ENCODE measurements around the gene KRTAP9-6. TPM values are rescaled to one million over a fixed set of nuclear protein-coding genes. Genes with fewer than 3 reads are reported as not detected.

Gene KRTAP9-6
- polyA plus RNA-seq, 1 of the 3 experiments (the other 2 are of a cell fraction), result not detected

DNA sequence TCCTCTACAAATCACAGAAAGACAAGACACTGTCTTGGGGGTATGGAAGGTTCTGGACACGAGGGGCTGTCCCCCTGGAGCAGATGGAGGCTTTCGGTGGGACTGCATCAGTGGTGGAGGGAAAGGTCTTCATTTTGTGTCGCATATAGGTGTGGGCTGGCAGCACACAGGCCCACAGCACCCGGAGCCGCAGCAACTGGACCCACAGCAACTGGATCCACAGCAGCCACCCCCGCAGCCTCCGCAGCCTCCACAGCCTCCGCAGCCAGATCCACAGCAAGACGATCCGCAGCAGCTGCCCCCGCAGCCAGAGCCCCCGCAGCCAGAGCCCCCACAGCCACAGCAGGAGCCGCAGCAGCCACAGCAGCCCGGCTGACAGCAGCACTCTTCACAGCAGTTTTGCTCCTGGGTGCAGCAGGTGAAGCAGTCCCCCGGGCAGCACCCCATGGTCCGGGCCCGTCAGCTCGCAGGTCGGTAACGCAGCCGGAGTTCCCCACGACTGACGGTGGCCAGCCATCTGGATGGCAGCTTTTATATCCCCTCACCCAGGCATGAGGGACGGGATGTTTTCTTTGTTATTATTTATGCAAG lies 50.1 kb downstream of the KRTAP9-6 start, which contains the start of gene KRTAP17-1:
Gene KRTAP17-1 (minus strand): TSS at position 507 of the 591 bp plus-strand sequence. CDS start 60 bp downstream, at position 447.
- WGBS (ENCODE audit: low lambda C conversion rate), result 23% methylated on average over 18 of the region's 24 CpGs

More for the DNA sequence above, 50.1 kb downstream of the KRTAP9-6 start, which contains the start of gene KRTAP17-1:
- no peak within 1 kb of the TSS for H3K27ac ChIP-seq (ENCODE audit: low read depth in 2 of 2, low read length in 1 of 2)
- no peaks in the 10 kb centered on the region for H3F3A ChIP-seq (replicated peaks; ENCODE audit: insufficient read depth)
- H2AFZ ChIP-seq (ENCODE audit: low read depth), result no peak within 1 kb of the TSS
- POLR2A ChIA-PET, result no interaction called here
- no peak for DNase-seq
- no peaks in the 10 kb centered on the region for H4K20me1 ChIP-seq (ENCODE audit: insufficient read depth)
- peaks cover 0 to 9% of the 10 kb centered on the region in 2 experiments for H3K36me3 ChIP-seq (replicated peaks in 1 of 2; ENCODE audit: control insufficient read depth in 1 of 2, insufficient read depth in 2 of 2, low read length in 1 of 2)
- H3K4me2 ChIP-seq, result no peak within 1 kb of the TSS
- no peak for TF ChIP-seq JUND (IDR thresholded peaks at IDR 0.05)
- TF ChIP-seq RFX5 (IDR thresholded peaks at IDR 0.05; ENCODE audit: low read length), result no peak
- TF ChIP-seq TEAD4 (IDR thresholded peaks at IDR 0.05; ENCODE audit: borderline replicate concordance, insufficient read depth), result no peak
- no peak for TF ChIP-seq RXRA (IDR thresholded peaks at IDR 0.05; ENCODE audit: borderline replicate concordance, low read depth)
- TF ChIP-seq EZH2phosphoT487 (IDR thresholded peaks at IDR 0.05; ENCODE audit: borderline replicate concordance, low read depth), result no peak
- TF ChIP-seq, protein P1, sequence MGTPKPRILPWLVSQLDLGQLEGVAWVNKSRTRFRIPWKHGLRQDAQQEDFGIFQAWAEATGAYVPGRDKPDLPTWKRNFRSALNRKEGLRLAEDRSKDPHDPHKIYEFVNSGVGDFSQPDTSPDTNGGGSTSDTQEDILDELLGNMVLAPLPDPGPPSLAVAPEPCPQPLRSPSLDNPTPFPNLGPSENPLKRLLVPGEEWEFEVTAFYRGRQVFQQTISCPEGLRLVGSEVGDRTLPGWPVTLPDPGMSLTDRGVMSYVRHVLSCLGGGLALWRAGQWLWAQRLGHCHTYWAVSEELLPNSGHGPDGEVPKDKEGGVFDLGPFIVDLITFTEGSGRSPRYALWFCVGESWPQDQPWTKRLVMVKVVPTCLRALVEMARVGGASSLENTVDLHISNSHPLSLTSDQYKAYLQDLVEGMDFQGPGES (IDR thresholded peaks at IDR 0.05; ENCODE audit: low read depth, low read length), result no peak
- TF ChIP-seq YY1 (IDR thresholded peaks at IDR 0.05; ENCODE audit: low read depth), result no peak
- TF ChIP-seq, protein P2, sequence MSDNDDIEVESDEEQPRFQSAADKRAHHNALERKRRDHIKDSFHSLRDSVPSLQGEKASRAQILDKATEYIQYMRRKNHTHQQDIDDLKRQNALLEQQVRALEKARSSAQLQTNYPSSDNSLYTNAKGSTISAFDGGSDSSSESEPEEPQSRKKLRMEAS (IDR thresholded peaks at IDR 0.05; ENCODE audit: low read depth), result no peak
- no peak for TF ChIP-seq GABPA (IDR thresholded peaks at IDR 0.05; ENCODE audit: low read depth)
- TF ChIP-seq, protein P3, sequence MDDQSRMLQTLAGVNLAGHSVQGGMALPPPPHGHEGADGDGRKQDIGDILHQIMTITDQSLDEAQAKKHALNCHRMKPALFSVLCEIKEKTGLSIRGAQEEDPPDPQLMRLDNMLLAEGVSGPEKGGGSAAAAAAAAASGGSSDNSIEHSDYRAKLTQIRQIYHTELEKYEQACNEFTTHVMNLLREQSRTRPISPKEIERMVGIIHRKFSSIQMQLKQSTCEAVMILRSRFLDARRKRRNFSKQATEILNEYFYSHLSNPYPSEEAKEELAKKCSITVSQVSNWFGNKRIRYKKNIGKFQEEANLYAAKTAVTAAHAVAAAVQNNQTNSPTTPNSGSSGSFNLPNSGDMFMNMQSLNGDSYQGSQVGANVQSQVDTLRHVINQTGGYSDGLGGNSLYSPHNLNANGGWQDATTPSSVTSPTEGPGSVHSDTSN (IDR thresholded peaks at IDR 0.05), result no peak
- H3K4me3 ChIP-seq (ENCODE audit: low read depth in 2 of 2, low read length in 1 of 2), result no peak within 1 kb of the TSS
- H3K9me2 ChIP-seq, result no peaks in the 10 kb centered on the region
- no peaks in the 10 kb centered on the region for H3K79me2 ChIP-seq (ENCODE audit: insufficient read depth)
- no peaks in the 10 kb centered on the region for H3K4me1 ChIP-seq (ENCODE audit: control insufficient read depth in 1 of 2, insufficient read depth in 2 of 2, low read depth in 1 of 2, low read length in 1 of 2)
- CTCF ChIA-PET, result interaction anchor here (1.3 to 1.6 kb wide), 3 partner anchors 14 to 351 kb away, joined by 4 to 5 read pairs (median 4); no protein-coding TSS in a partner anchor
- H3K9me3 ChIP-seq, result peaks cover 12% of the 10 kb centered on the region
- H3K9ac ChIP-seq, result no peak within 1 kb of the TSS
- H3K27me3 ChIP-seq (ENCODE audit: insufficient read depth), result peaks cover 37% of the 10 kb centered on the region

Small RNA genes within 50 kb of the gene (small RNA-seq; reads per million reads assigned to genes)
- gene KRTAP9-10P, result 0 reads per million in 7 experiments

Other genes starting within 250 kb of the KRTAP9-6 start
- gene KRTAP1-5, start 238.2 kb upstream of the KRTAP9-6 start, polyA plus RNA-seq (2012; rRNA removed), result not detected in 2 replicates
- not detected in 2 replicates for gene KRTAP1-4, start 235.2 kb upstream of the KRTAP9-6 start, polyA plus RNA-seq (2012; rRNA removed)
- gene KRTAP1-3, start 230.5 kb upstream of the KRTAP9-6 start, polyA plus RNA-seq (2012; rRNA removed), result not detected in 2 replicates
- gene KRTAP1-1, start 223.9 kb upstream of the KRTAP9-6 start, polyA plus RNA-seq (2012; rRNA removed), result not detected in 2 replicates
- not detected in 2 replicates for gene KRTAP2-1, start 218.1 kb upstream of the KRTAP9-6 start, polyA plus RNA-seq (2012; rRNA removed)
- not detected in 2 replicates for gene KRTAP2-2, start 210.1 kb upstream of the KRTAP9-6 start, polyA plus RNA-seq (2012; rRNA removed)
- gene KRTAP2-3, start 205.3 kb upstream of the KRTAP9-6 start, polyA plus RNA-seq (2012; rRNA removed), result 0.36 and 0.39 TPM in 2 replicates
- not detected in 2 replicates for gene KRTAP2-4, start 199.5 kb upstream of the KRTAP9-6 start, polyA plus RNA-seq (2012; rRNA removed)
- not detected in 2 replicates for gene KRTAP4-7, start 181.2 kb upstream of the KRTAP9-6 start, polyA plus RNA-seq (2012; rRNA removed)
- gene KRTAP4-8, start 167.2 kb upstream of the KRTAP9-6 start, polyA plus RNA-seq (2012; rRNA removed), result not detected in 2 replicates
- not detected in 2 replicates for gene KRTAP4-16, start 163.2 kb upstream of the KRTAP9-6 start, polyA plus RNA-seq (2012; rRNA removed)
- gene KRTAP4-9, start 160.0 kb upstream of the KRTAP9-6 start, polyA plus RNA-seq (2012; rRNA removed), result not detected in 2 replicates
- gene KRTAP4-11, start 147.0 kb upstream of the KRTAP9-6 start, polyA plus RNA-seq (2012; rRNA removed), result not detected in 2 replicates
- gene KRTAP4-12, start 141.2 kb upstream of the KRTAP9-6 start, polyA plus RNA-seq (2012; rRNA removed), result not detected in 2 replicates
- not detected in 2 replicates for gene KRTAP4-6, start 124.8 kb upstream of the KRTAP9-6 start, polyA plus RNA-seq (2012; rRNA removed)
- not detected in 2 replicates for gene KRTAP4-5, start 115.6 kb upstream of the KRTAP9-6 start, polyA plus RNA-seq (2012; rRNA removed)
- not detected in 2 replicates for gene KRTAP4-4, start 104.6 kb upstream of the KRTAP9-6 start, polyA plus RNA-seq (2012; rRNA removed)
- not detected in 2 replicates for gene KRTAP4-3, start 97.2 kb upstream of the KRTAP9-6 start, polyA plus RNA-seq (2012; rRNA removed)
- gene KRTAP4-2, start 87.2 kb upstream of the KRTAP9-6 start, polyA plus RNA-seq (2012; rRNA removed), result not detected in 2 replicates
- gene KRTAP4-1, start 80.5 kb upstream of the KRTAP9-6 start, polyA plus RNA-seq (2012; rRNA removed), result not detected in 2 replicates
- gene KRTAP9-1, start 75.5 kb upstream of the KRTAP9-6 start, polyA plus RNA-seq (2012; rRNA removed), result not detected in 2 replicates
- gene KRTAP9-2, start 38.7 kb upstream of the KRTAP9-6 start, polyA plus RNA-seq (2012; rRNA removed), result not detected in 2 replicates
- gene KRTAP9-3, start 32.9 kb upstream of the KRTAP9-6 start, polyA plus RNA-seq (2012; rRNA removed), result not detected in 2 replicates
- gene KRTAP9-8, start 27.4 kb upstream of the KRTAP9-6 start, polyA plus RNA-seq (2012; rRNA removed), result not detected in 2 replicates
- gene KRTAP9-4, start 15.7 kb upstream of the KRTAP9-6 start, polyA plus RNA-seq (2012; rRNA removed), result not detected in 2 replicates
- gene KRTAP9-9, start 10.0 kb upstream of the KRTAP9-6 start, polyA plus RNA-seq (2012; rRNA removed), result not detected in 2 replicates
- gene KRTAP9-7, start 10.3 kb downstream of the KRTAP9-6 start, polyA plus RNA-seq (2012; rRNA removed), result not detected in 2 replicates
- gene KRTAP29-1, start 37.5 kb downstream of the KRTAP9-6 start, polyA plus RNA-seq (2012; rRNA removed), result not detected in 2 replicates
- gene KRTAP16-1, start 43.9 kb downstream of the KRTAP9-6 start, polyA plus RNA-seq (2012; rRNA removed), result not detected in 2 replicates
- not detected in 2 replicates for gene KRTAP17-1, start 50.3 kb downstream of the KRTAP9-6 start, polyA plus RNA-seq (2012; rRNA removed)
- not detected in 2 replicates for gene KRT33A, start 85.5 kb downstream of the KRTAP9-6 start, polyA plus RNA-seq (2012; rRNA removed)
- 0.08 TPM in 1 of 2 replicates, not detected in the other for gene KRT33B, start 104.4 kb downstream of the KRTAP9-6 start, polyA plus RNA-seq (2012; rRNA removed)
- gene KRT34, start 116.9 kb downstream of the KRTAP9-6 start, polyA plus RNA-seq (2012; rRNA removed), result 0.05 and 0.08 TPM in 2 replicates
- 0.03 TPM in 1 of 2 replicates, not detected in the other for gene KRT31, start 132.2 kb downstream of the KRTAP9-6 start, polyA plus RNA-seq (2012; rRNA removed)
- gene KRT37, start 159.2 kb downstream of the KRTAP9-6 start, polyA plus RNA-seq (2012; rRNA removed), result not detected in 2 replicates
- gene KRT38, start 175.6 kb downstream of the KRTAP9-6 start, polyA plus RNA-seq (2012; rRNA removed), result not detected in 2 replicates
- not detected in 2 replicates for gene KRT32, start 202.0 kb downstream of the KRTAP9-6 start, polyA plus RNA-seq (2012; rRNA removed)
- gene KRT35, start 215.8 kb downstream of the KRTAP9-6 start, polyA plus RNA-seq (2012; rRNA removed), result not detected in 2 replicates
- not detected in 2 replicates for gene KRT36, start 224.5 kb downstream of the KRTAP9-6 start, polyA plus RNA-seq (2012; rRNA removed)
- gene KRT13, start 240.2 kb downstream of the KRTAP9-6 start, polyA plus RNA-seq (2012; rRNA removed), result 0.39 and 0.67 TPM in 2 replicates

All from SK-N-SH (cell line).